Caco-2 (cell line): ENCODE results near the gene TSC22D4. TPM values are rescaled to one million over a fixed set of nuclear protein-coding genes. Genes with fewer than 3 reads are reported as not detected.
"Not testable (repeated sequence)": the region's sequence is repeated elsewhere in the genome, so short reads cannot be mapped to it uniquely, and the experiment has no call there.

ENCODE experiments used
- Bru-seq: library from RNA; stranded (reverse); fragments of 400-500 nt; gene quantifications from one replicate; lab custom pipeline; 2021; lab: Mats Ljungman, UMichigan
- BruChase-seq, 2 experiments: library from RNA; stranded (reverse); fragments of 400-500 nt; gene quantifications; one replicate each; lab custom pipeline; 2021; lab: Mats Ljungman, UMichigan
- BruUV-seq: library from RNA; stranded (reverse); fragments of 400-500 nt; replicated peaks from 2 replicates; lab custom pipeline; 2021; lab: Mats Ljungman, UMichigan
- CTCF ChIA-PET: fragments of 300-600 bp; sonication (Branson Sonifier 250); formaldehyde crosslinking; loops from one replicate; lab custom pipeline; 2022; ENCODE audit warnings: antibody characterized with exemption; lab: Charles Lee
- POLR2A ChIA-PET: fragments of 300-600 bp; sonication (Branson Sonifier 250); formaldehyde crosslinking; loops from one replicate; lab custom pipeline; 2022; ENCODE audit warnings: antibody characterized with exemption; lab: Charles Lee
- DNase-seq, 2 experiments: peaks; one replicate each; pipeline versions ENCODE4 v3.0.0 to v3.0.0-alpha.2; 2020 to 2022
- H3K27me3 ChIP-seq: replicated peaks from 2 replicates; pipeline ENCODE4 v1.6.0; 2011; ENCODE audit warnings: low read length; ENCODE audit not compliant: control insufficient read depth, insufficient read depth
- H3K36me3 ChIP-seq: 2 replicates; pipeline ENCODE4 v1.5.1; 2011; ENCODE audit warnings: low read length; ENCODE audit not compliant: control insufficient read depth, insufficient read depth
- H3K4me1 ChIP-seq: fragments of 250-450 bp; sonication (Bioruptor Pico); 2 replicates; pipeline ENCODE4 v1.5.1; 2020; ENCODE audit warnings: mild to moderate bottlenecking
- H3K4me3 ChIP-seq: 2 replicates; pipeline ENCODE4 v1.5.1; 2011; ENCODE audit warnings: low read depth, mild to moderate bottlenecking, control low read depth, low read length
- H3K9me3 ChIP-seq: fragments of 250-450 bp; sonication (Bioruptor Pico); 2 replicates; pipeline ENCODE4 v1.5.1; 2020; ENCODE audit warnings: mild to moderate bottlenecking, moderate library complexity
- H3K27ac Mint-ChIP-seq: one replicate; pipeline ENCODE4 v1.8.0; 2022; ENCODE audit warnings: mixed read lengths; ENCODE audit not compliant: unreplicated experiment
- H3K27me3 Mint-ChIP-seq: one replicate; pipeline ENCODE4 v1.8.0; 2022; ENCODE audit warnings: mixed read lengths; ENCODE audit not compliant: insufficient read depth, unreplicated experiment
- H3K36me3 Mint-ChIP-seq: one replicate; pipeline ENCODE4 v1.8.0; 2022; ENCODE audit warnings: mild to moderate bottlenecking, mixed read lengths; ENCODE audit not compliant: insufficient read depth, unreplicated experiment
- H3K4me1 Mint-ChIP-seq: one replicate; pipeline ENCODE4 v1.8.0; 2022; ENCODE audit warnings: low read depth, mixed read lengths; ENCODE audit not compliant: unreplicated experiment
- H3K4me3 Mint-ChIP-seq: one replicate; pipeline ENCODE4 v1.8.0; 2022; ENCODE audit warnings: mild to moderate bottlenecking, moderate library complexity, mixed read lengths; ENCODE audit not compliant: unreplicated experiment
- H3K9me3 Mint-ChIP-seq: one replicate; pipeline ENCODE4 v1.8.0; 2022; ENCODE audit warnings: mixed read lengths; ENCODE audit not compliant: unreplicated experiment
- intact Hi-C: fragments of 100-400 bp; cut with micrococcal nuclease; formaldehyde crosslinking; loops from one replicate; pipeline ENCODE4 v1.10.0; 2022; ENCODE audit not compliant: unreplicated experiment
- long read RNA-seq: library from polyadenylated mRNA; stranded (forward); transcript quantifications from one replicate; pipeline ENCODE4 v2.0.0, GENCODE V29; 2022
- total RNA-seq: library from RNA; stranded (reverse); gene quantifications from 2 replicates; pipeline ENCODE4 v1.2.3, GENCODE V29; 2022
- TF ChIP-seq, protein P1 (sequence below), 2 experiments: fragments of 200-600 bp in 1 of 2; IDR thresholded peaks; 1 replicate in 1 of 2; 2 replicates in 1 of 2; pipeline versions ENCODE4 v1.5.1 to v1.8.0; 2011 to 2022; ENCODE audit warnings: antibody characterized with exemption in 1 of 2, control low read depth in 1 of 2, inconsistent platforms in 1 of 2, low read depth in 1 of 2, low read length in 1 of 2, mild to moderate bottlenecking in 1 of 2, moderate library complexity in 1 of 2; ENCODE audit not compliant: insufficient read depth in 1 of 2, severe bottlenecking in 1 of 2, unreplicated experiment in 1 of 2

TSC22D4 gene
- total RNA-seq: 27.2 and 32.0 TPM in 2 replicates
- percentile 53 among the genes with signal in this experiment for Bru-seq, nascent RNA
- BruChase-seq, experiment 1, labeled RNA remaining after a 2-hour chase: percentile 58 among the genes with signal in this experiment
- percentile 62 among the genes with signal in this experiment for BruChase-seq, experiment 2, labeled RNA remaining after a 6-hour chase
- long read RNA-seq, transcript TSC22D4-202 (5 exons, 1,469 nt): major isoform, 9 of 28 reads
- long read RNA-seq, partial matches to known transcripts: 7 of 28 reads
- long read RNA-seq, other reads (novel, unspliced or antisense): 10 of 28 reads

DNA sequence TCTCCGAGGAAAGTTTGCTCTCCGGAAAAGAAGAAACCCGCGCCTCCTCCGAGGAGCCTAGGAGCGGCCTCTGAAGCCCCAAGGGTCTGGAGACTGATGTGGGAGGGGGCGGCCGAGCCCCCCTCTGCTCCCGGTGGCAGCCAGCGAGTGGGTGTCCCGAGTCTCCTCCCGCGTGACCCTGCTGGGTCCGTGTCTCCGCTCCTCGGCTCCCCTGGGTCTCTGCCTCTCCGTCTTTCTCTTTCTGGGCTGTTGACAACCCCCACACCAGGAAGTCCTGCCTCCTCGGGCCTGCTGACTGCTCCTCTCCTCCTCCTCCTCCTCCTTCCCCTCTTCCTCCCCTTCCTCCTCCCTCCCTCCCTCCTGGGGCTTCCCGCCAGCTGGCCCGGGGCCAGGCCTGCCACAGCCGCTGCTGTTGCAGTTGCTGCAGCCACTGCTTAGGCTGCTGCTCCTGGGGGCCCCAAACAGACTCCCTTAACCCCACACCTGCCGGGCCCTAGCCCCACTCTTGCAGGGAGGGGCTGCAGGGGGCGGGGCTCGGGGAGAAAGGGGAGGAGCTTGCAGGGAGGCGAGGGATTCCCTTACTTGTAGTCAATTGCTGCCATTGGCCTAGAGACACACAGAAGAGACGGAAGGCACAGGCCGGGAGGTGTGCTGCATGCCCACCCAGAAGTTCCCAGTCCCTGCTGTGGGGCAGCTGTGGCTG lies at the start of gene TSC22D4:
TSC22D4 (minus strand) TSS at position 257 of the 703 bp plus-strand sequence. CDS start 1,176 bp downstream, outside the sequence.
- Mint-ChIP-seq H3K4me1 (peaks cover 22% of the 10 kb centered on the region), H3K36me3 (peaks cover 10% of the 10 kb centered on the region), H3K9me3 (no peaks in the 10 kb centered on the region), H3K27me3 (no peaks in the 10 kb centered on the region), H3K4me3 (peak within 1 kb of the TSS; percentile 100), H3K27ac (peak within 1 kb of the TSS; percentile 80)
- Histone ChIP-seq H3K9me3 (no peaks in the 10 kb centered on the region), H3K4me1 (peaks cover 7% of the 10 kb centered on the region; the same call in 1 of the 2 replicates), H3K4me3 (peak within 1 kb of the TSS; percentile 94), H3K27me3 (no peaks in the 10 kb centered on the region), H3K36me3 (0 out of 2 replicates have a peak, but pooled peaks cover 1% of the 10 kb centered on the region)
- ChIA-PET CTCF (interaction anchor here (1.0 to 2.0 kb wide), 3 partner anchors 10 to 81 kb away, joined by 4 to 7 read pairs (median 6); no protein-coding TSS in a partner anchor), POLR2A (interaction anchor here (0.6 to 2.2 kb wide), 4 partner anchors 51 to 227 kb away, joined by 3 to 10 read pairs (median 4); partner anchors contain the start of genes FBXO24, LRCH4, POP7 and ZCWPW1)
- no TSS peak for BruUV-seq
- intact Hi-C loops: no loop called here
- DNase-seq: peak; percentile 87 to 93
- TF ChIP-seq, protein P1, sequence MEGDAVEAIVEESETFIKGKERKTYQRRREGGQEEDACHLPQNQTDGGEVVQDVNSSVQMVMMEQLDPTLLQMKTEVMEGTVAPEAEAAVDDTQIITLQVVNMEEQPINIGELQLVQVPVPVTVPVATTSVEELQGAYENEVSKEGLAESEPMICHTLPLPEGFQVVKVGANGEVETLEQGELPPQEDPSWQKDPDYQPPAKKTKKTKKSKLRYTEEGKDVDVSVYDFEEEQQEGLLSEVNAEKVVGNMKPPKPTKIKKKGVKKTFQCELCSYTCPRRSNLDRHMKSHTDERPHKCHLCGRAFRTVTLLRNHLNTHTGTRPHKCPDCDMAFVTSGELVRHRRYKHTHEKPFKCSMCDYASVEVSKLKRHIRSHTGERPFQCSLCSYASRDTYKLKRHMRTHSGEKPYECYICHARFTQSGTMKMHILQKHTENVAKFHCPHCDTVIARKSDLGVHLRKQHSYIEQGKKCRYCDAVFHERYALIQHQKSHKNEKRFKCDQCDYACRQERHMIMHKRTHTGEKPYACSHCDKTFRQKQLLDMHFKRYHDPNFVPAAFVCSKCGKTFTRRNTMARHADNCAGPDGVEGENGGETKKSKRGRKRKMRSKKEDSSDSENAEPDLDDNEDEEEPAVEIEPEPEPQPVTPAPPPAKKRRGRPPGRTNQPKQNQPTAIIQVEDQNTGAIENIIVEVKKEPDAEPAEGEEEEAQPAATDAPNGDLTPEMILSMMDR (IDR thresholded peaks at IDR 0.05; ENCODE audit: insufficient read depth in 1 of 2, low read depth in 1 of 2, low read length in 1 of 2, severe bottlenecking in 1 of 2, unreplicated experiment in 1 of 2): no peak

GRCh38 chr7:100528108-100528866 lies 49.3 kb upstream of the TSC22D4 start:
- H3K27me3 ChIP-seq, intact Hi-C loops, POLR2A ChIA-PET, H3K9me3 ChIP-seq, H3K36me3 Mint-ChIP-seq, DNase-seq, H3K36me3 ChIP-seq, H3K27me3 Mint-ChIP-seq, H3K4me1 ChIP-seq, H3K4me3 ChIP-seq, H3K4me1 Mint-ChIP-seq, H3K27ac Mint-ChIP-seq, CTCF ChIA-PET, H3K9me3 Mint-ChIP-seq, BruUV-seq, H3K4me3 Mint-ChIP-seq: not testable (repeated sequence)

DNA sequence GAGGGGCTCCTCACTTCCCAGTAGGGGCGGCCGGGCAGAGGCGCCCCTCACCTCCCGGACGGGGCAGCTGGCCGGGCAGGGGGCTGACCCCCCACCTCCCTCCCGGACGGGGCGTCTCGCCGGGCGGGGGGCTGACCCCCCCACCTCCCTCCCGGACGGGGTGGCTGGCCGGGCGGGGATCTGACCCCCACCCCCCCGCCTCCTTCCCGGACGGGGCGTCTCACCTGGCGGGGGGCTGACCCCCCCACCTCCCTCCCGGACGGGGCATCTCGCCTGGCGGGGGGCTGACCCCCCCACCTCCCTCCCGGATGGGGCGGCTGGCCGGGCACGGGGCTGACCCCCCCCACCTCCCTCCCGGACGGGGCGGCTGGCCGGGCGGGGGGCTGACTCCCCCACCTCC lies 44.2 kb upstream of the TSC22D4 start:
- H3K4me1 ChIP-seq, H3K4me3 ChIP-seq, H3K9me3 ChIP-seq, H3K9me3 Mint-ChIP-seq, H3K4me1 Mint-ChIP-seq, BruUV-seq, DNase-seq, POLR2A ChIA-PET, CTCF ChIA-PET, H3K4me3 Mint-ChIP-seq, H3K36me3 ChIP-seq, H3K27me3 Mint-ChIP-seq, intact Hi-C loops, H3K27me3 ChIP-seq, H3K27ac Mint-ChIP-seq, H3K36me3 Mint-ChIP-seq: not testable (repeated sequence)

DNA sequence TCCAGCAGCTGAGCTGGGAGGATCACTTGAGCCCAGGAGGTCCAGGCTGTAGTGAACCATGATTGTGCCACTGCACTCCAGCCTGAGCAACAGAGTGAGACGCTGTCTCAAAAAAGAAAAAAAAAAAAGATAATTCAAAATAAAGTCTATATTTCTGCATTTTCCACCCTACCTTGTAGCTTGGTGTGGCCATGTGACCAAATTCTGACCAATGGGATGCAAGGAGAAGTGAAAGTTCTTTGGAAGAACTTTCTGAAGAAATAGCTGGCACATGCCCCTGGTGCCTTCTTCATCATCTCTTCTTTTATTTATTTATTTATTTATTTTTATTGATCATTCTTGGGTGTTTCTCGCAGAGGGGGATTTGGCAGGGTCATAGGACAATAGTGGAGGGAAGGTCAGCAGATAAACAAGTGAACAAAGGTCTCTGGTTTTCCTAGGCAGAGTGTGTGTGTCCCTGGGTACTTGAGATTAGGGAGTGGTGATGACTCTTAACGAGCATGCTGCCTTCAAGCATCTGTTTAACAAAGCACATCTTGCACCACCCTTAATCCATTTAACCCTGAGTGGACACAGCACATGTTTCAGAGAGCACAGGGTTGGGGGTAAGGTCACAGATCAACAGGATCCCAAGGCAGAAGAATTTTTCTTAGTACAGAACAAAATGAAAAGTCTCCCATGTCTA lies 43.0 kb upstream of the TSC22D4 start:
- BruUV-seq, H3K4me3 ChIP-seq, H3K36me3 Mint-ChIP-seq, H3K27me3 Mint-ChIP-seq, H3K9me3 Mint-ChIP-seq, H3K27ac Mint-ChIP-seq, H3K27me3 ChIP-seq, H3K36me3 ChIP-seq, H3K9me3 ChIP-seq, DNase-seq, intact Hi-C loops, H3K4me1 Mint-ChIP-seq, H3K4me3 Mint-ChIP-seq, H3K4me1 ChIP-seq: not testable (repeated sequence)
- ChIA-PET CTCF (interaction anchor here (0.7 kb wide), 1 partner anchor 36 kb away, joined by 3 read pairs; no protein-coding TSS in a partner anchor), POLR2A (interaction anchor here (0.6 kb wide), 2 partner anchors 15 to 353 kb away, joined by 4 read pairs; partner anchors contain the start of gene SRRT)
